GM21786 (cell line): ENCODE results near the gene STIP1.

ENCODE experiments used
- ATAC-seq: cut with Tn5 transposase; IDR thresholded peaks from one replicate; pipeline ENCODE4 v1.9.1; 2021; ENCODE audit not compliant: unreplicated experiment

The STIP1 gene

GRCh38 chr11:64249563-64250414 lies 63.8 kb downstream of the STIP1 start:
- ATAC-seq, result no peak

DNA sequence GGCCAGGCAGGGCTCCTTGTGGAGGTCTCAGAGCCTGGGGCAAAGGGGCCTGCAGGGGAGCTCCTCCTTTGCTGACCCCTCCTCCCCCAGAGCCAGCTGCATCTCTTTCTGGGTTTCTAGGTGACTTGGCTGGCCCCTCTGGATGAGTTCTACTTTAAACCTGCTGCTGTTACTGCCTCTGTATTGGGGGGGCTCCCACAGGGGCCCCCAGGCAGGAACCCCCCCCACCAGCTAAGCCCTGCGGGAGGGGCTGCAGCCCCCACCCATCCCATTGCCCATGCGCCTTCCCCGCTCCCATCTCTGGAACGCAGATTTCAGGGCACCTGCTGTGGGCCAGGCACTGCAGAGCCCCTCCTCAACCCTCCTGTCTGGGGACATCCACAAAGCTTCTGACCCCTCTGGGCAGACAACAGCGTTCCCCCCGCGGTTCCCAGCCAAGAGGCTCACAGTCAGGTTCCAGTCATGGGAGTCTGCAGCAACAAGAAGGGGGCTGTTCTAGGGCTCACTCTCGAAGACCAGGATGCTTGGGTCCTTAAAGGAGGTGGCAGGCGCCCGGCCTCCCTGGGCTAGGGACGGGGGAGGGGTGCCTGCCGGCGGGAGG lies 64.5 kb downstream of the STIP1 start:
- ATAC-seq, result no peak

- ATAC-seq, result no peak
These were observed 65.2 kb downstream of the STIP1 start, which contains the start of gene PLCB3 for GRCh38 chr11:64251016-64251752. Gene PLCB3 (plus strand): TSS chr11:64251530. CDS start chr11:64251650, 120 bp downstream.

GRCh38 chr11:64251753-64252002 lies 65.7 kb downstream of the STIP1 start:
- no peak for ATAC-seq

DNA sequence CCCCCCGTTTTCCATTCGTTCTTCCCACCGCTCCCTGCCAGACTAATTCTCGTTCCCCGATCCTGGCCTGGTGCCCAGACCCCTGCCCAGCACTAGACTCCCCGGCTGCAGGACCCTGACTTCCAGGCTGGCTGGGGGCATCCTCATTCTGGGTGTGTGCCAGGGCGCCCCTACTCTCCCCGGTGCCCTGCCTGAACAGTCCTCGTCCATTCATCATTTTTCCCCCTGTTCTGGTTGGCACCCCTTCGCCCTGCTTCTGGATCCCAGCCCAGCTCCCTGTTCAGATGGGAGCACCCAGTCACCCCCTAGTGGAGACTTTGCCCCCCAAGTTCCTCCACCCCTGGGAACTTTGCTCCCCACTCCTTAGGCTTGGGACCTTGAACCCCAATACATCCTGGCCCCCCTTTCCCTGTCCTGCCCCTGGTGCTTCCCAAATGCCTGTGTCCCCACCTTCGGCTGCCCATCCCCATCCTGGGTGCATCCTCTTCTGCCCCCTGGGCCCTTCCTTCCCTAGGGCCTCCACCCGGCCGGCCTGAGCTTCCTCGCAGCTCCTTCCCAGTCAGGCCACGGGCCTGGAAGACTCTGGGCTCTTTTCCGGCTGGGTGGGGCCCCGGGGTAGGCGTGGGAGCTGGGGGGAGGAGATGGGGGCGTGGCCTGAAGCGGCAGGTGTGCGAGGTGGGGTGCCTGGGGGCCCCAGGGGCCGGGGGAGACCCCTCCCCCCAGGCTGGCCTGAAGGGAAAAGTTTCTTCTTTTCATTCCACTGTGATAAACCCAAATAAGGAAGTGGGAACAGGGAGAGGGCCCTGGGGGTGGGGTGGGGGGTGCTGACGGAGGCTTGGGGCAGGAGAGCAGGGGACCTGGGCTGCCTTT lies 66.3 kb downstream of the STIP1 start:
- no peak for ATAC-seq

- no peak for ATAC-seq
These were observed 67.1 kb downstream of the STIP1 start for GRCh38 chr11:64253043-64253442.

GRCh38 chr11:64253481-64253880 lies 67.5 kb downstream of the STIP1 start:
- ATAC-seq, result no peak
